ENCODE results near the gene GADD45A. TPM values are rescaled to one million over a fixed set of nuclear protein-coding genes. Genes with fewer than 3 reads are reported as not detected.

The GADD45A gene
- total RNA-seq, 1 donor from 2014 or later = 162 TPM

DNA sequence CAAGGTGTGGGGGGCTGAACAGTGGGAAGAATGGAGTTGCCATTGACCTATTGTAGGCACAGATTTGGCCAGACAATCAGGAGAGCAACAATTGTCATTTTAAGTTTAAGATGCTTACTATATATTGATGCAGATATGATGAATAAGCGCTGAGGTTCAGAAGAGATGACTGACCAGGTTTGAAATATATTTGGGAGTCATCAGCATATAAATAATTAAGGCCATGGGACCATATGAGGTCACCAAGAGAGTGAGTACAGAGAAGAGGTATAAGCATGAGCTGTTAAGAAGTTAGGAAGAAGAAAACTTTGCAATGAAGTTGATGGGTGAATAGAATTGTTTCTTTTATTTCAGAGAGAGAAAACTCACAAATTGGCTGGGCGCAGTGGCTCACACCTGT, 4.5 kb upstream of the GADD45A start:
- no peaks in the 10 kb centered on the region for H3K36me3 ChIP-seq (ENCODE audit: insufficient read depth, low read length)
- no peak overlapping the region for H3K27ac ChIP-seq (ENCODE audit: low read depth, low read length)
- FAIRE-seq (no peak), DNase-seq (ENCODE audit: low read depth) (no peak)
- H3K27ac Mint-ChIP-seq (ENCODE audit: unreplicated experiment) = no peak overlapping the region
- H3K4me1 Mint-ChIP-seq (ENCODE audit: low read depth, unreplicated experiment) = peaks cover 25% of the 10 kb centered on the region
- no peak overlapping the region for H2AFZ ChIP-seq (ENCODE audit: low read depth, low read length)
- TF ChIP-seq, protein P1, sequence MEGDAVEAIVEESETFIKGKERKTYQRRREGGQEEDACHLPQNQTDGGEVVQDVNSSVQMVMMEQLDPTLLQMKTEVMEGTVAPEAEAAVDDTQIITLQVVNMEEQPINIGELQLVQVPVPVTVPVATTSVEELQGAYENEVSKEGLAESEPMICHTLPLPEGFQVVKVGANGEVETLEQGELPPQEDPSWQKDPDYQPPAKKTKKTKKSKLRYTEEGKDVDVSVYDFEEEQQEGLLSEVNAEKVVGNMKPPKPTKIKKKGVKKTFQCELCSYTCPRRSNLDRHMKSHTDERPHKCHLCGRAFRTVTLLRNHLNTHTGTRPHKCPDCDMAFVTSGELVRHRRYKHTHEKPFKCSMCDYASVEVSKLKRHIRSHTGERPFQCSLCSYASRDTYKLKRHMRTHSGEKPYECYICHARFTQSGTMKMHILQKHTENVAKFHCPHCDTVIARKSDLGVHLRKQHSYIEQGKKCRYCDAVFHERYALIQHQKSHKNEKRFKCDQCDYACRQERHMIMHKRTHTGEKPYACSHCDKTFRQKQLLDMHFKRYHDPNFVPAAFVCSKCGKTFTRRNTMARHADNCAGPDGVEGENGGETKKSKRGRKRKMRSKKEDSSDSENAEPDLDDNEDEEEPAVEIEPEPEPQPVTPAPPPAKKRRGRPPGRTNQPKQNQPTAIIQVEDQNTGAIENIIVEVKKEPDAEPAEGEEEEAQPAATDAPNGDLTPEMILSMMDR (IDR thresholded peaks at IDR 0.05; ENCODE audit: insufficient read depth, low read depth, low read length) = no peak
- no peak overlapping the region for H3K4me3 ChIP-seq (ENCODE audit: insufficient read depth, low read depth, low read length)
- H3K4me2 ChIP-seq (ENCODE audit: low read length) = no peak overlapping the region
- H3K9me3 Mint-ChIP-seq (ENCODE audit: unreplicated experiment) = no peaks in the 10 kb centered on the region
- H3K4me1 ChIP-seq (ENCODE audit: insufficient read depth, low read length) = peaks cover 21% of the 10 kb centered on the region
- H3K36me3 Mint-ChIP-seq (ENCODE audit: low read depth, unreplicated experiment) = no peaks in the 10 kb centered on the region
- H4K20me1 ChIP-seq (ENCODE audit: insufficient read depth, low read length) = peaks cover 2% of the 10 kb centered on the region
- peaks cover 4% of the 10 kb centered on the region for H3K79me2 ChIP-seq (ENCODE audit: insufficient read depth, low read length)
- no peak overlapping the region for H3K4me3 Mint-ChIP-seq (ENCODE audit: unreplicated experiment)
- no peak overlapping the region for H3K9ac ChIP-seq (ENCODE audit: low read length)
- no peaks in the 10 kb centered on the region for H3K27me3 Mint-ChIP-seq (ENCODE audit: low read depth, unreplicated experiment)
- no peaks in the 10 kb centered on the region for H3K9me3 ChIP-seq (ENCODE audit: insufficient read depth, low read depth, low read length)
- no peaks in the 10 kb centered on the region for H3K27me3 ChIP-seq (ENCODE audit: insufficient read depth, low read length)

DNA sequence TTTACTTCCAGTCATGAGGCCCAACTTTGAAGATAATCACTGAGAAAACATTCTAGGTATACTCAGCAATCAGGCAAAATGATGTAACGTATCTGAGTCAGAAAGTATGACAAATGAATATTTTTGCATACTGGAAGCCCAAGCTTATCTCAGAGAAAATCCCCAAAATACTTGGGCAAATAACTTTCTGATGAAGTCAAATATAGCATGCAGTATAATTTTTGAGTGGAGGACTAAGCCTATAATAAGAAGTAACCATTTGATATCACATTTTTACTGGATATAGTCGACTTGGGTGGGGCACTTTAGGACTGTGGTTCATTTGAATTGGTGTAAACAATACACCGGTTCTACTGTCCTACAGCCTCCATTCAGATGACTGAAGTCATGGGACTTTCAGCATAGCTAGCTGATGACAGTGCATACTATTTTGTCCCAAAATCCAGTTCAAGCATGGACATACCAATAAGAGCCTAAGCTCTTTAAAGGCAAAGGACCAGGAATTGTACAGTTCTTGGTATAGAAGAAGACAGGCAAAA, 2.3 kb upstream of the GADD45A start:
- H2AFZ ChIP-seq (ENCODE audit: low read depth, low read length) = no peak overlapping the region
- H3K4me1 ChIP-seq (ENCODE audit: insufficient read depth, low read length) = peaks cover 22% of the 10 kb centered on the region
- Mint-ChIP-seq H3K4me3 (ENCODE audit: unreplicated experiment) (no peak overlapping the region), H3K4me1 (ENCODE audit: low read depth, unreplicated experiment) (peaks cover 26% of the 10 kb centered on the region), H3K27ac (ENCODE audit: unreplicated experiment) (peak overlapping the region; percentile 78), H3K9me3 (ENCODE audit: unreplicated experiment) (no peaks in the 10 kb centered on the region), H3K27me3 (ENCODE audit: low read depth, unreplicated experiment) (no peaks in the 10 kb centered on the region), H3K36me3 (ENCODE audit: low read depth, unreplicated experiment) (peaks cover 5% of the 10 kb centered on the region)
- TF ChIP-seq EZH2 (IDR thresholded peaks at IDR 0.05; ENCODE audit: insufficient read depth, low read length) = no peak
- TF ChIP-seq, protein P1 (IDR thresholded peaks at IDR 0.05; ENCODE audit: insufficient read depth, low read depth, low read length) = no peak
- H3K9me3 ChIP-seq (ENCODE audit: insufficient read depth, low read depth, low read length) = no peaks in the 10 kb centered on the region
- H3K27me3 ChIP-seq (ENCODE audit: insufficient read depth, low read length) = no peaks in the 10 kb centered on the region
- DNase-seq (ENCODE audit: low read depth) (peak; percentile 96), FAIRE-seq (peak; percentile 95)
- H4K20me1 ChIP-seq (ENCODE audit: insufficient read depth, low read length) = peaks cover 22% of the 10 kb centered on the region
- peak overlapping the region; percentile 85 for H3K9ac ChIP-seq (ENCODE audit: low read length)
- peak overlapping the region; percentile 89 for H3K4me2 ChIP-seq (ENCODE audit: low read length)
- peaks cover 26% of the 10 kb centered on the region for H3K79me2 ChIP-seq (ENCODE audit: insufficient read depth, low read length)
- H3K4me3 ChIP-seq (ENCODE audit: insufficient read depth, low read depth, low read length) = peak overlapping the region; percentile 54
- H3K36me3 ChIP-seq (ENCODE audit: insufficient read depth, low read length) = peaks cover 7% of the 10 kb centered on the region
- H3K27ac ChIP-seq (ENCODE audit: low read depth, low read length) = peak overlapping the region; percentile 93

DNA sequence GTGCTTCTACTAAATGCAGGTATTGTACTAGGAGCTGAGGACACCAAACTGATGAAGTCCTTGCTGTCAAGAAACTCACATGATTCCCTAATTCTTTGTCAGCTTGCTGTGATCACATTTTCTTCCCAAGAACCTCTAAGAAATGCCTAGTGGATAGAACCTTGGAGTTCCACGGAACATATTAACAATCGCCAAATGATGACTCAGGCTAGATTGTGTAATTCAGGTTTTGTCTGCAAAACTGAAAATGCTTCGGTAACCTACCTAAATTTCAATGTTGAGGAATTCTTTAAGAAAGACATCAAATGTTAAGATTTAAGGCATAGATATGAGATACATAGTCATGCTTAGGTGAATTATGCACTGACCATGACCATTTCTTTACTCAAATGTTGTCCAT, 1.7 kb upstream of the GADD45A start:
- peak overlapping the region; percentile 10 for H3K4me3 Mint-ChIP-seq (ENCODE audit: unreplicated experiment)
- peak overlapping the region; percentile 54 for H3K4me3 ChIP-seq (ENCODE audit: insufficient read depth, low read depth, low read length)
- no peaks in the 10 kb centered on the region for H3K9me3 ChIP-seq (ENCODE audit: insufficient read depth, low read depth, low read length)
- no peak overlapping the region for H2AFZ ChIP-seq (ENCODE audit: low read depth, low read length)
- H3K27me3 Mint-ChIP-seq (ENCODE audit: low read depth, unreplicated experiment) = no peaks in the 10 kb centered on the region
- peak overlapping the region; percentile 97 for H3K27ac Mint-ChIP-seq (ENCODE audit: unreplicated experiment)
- H3K4me2 ChIP-seq (ENCODE audit: low read length) = peak overlapping the region; percentile 89
- peaks cover 28% of the 10 kb centered on the region for H4K20me1 ChIP-seq (ENCODE audit: insufficient read depth, low read length)
- FAIRE-seq (peak; percentile 62), DNase-seq (ENCODE audit: low read depth) (peak; percentile 85)
- peaks cover 32% of the 10 kb centered on the region for H3K79me2 ChIP-seq (ENCODE audit: insufficient read depth, low read length)
- no peak for TF ChIP-seq EZH2 (IDR thresholded peaks at IDR 0.05; ENCODE audit: insufficient read depth, low read length)
- TF ChIP-seq, protein P1 (IDR thresholded peaks at IDR 0.05; ENCODE audit: insufficient read depth, low read depth, low read length) = no peak
- H3K36me3 Mint-ChIP-seq (ENCODE audit: low read depth, unreplicated experiment) = peaks cover 7% of the 10 kb centered on the region
- peak overlapping the region; percentile 93 for H3K27ac ChIP-seq (ENCODE audit: low read depth, low read length)
- H3K27me3 ChIP-seq (ENCODE audit: insufficient read depth, low read length) = no peaks in the 10 kb centered on the region
- peaks cover 28% of the 10 kb centered on the region for H3K4me1 Mint-ChIP-seq (ENCODE audit: low read depth, unreplicated experiment)
- no peaks in the 10 kb centered on the region for H3K9me3 Mint-ChIP-seq (ENCODE audit: unreplicated experiment)
- peaks cover 13% of the 10 kb centered on the region for H3K36me3 ChIP-seq (ENCODE audit: insufficient read depth, low read length)
- H3K9ac ChIP-seq (ENCODE audit: low read length) = peak overlapping the region; percentile 85
- peaks cover 25% of the 10 kb centered on the region for H3K4me1 ChIP-seq (ENCODE audit: insufficient read depth, low read length)
